ENCODE data around the gene DKKL1.

Gene DKKL1

DNA sequence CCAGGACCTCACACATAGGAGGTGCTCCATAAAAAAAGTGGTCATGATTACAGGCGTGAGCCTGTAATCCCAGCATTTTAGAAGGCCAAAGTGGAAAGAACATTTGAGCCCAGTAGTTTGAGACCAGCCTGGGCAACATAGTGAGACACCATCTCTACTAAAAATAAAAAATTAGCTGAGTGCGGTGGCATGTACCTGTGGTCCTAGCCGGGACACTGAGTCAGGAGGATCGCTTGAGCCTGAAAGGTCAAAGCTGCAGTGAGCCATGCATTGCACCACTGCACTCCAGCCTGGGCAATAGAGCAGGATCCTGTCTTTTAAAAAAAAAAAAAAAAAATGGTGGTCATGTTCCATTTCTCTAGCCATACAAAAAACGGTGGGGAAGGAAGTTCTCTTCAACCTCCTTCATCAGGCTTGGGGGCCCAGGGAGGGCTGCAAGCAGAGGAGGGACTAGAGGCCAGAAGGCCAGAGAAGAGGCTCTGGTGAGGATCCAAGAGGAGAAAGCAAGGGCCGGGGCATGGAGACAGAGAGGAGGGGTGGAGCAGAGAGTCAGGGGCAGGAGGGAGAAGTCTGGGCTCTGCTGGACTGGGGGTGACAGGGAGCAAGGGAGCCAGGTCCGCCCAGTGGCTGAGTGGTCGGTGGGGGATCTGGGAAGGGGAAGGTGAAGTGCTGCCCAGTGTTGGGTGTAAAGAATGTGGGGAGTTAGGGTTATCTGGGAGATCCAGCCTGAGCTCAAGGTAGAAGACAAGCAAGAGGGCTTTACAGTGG is 33.2 kb downstream of the DKKL1 start:
- DNase-seq: no peak

DNA sequence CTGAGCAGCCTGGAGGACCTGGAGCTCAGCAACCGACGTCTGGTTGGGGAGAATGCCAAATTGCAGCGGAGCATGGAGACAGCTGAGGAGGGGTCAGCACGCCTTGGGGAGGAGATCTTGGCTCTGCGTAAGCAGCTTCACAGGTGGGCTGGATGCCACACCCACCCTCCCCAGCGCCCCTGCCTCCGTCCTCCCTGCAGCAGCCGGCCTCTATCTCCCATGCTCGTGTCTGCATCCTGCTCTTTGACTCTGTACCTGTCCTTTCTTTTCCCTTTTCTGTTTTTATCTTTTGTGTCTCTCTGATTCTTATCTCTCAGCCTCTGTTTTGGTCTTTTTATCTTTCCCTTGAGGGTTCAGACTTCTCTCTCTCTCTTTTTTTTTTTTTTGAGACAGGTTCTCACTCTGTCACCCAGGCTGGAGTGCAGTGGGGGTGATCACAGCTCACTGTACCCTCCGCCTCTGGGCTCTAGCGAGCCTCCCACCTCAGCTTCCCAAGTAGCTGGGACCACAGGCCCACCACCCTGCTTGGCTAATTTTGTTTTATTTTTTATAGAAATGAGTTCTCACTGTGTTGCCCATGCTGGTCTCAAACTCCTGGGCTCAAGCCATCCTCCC is 34.4 kb downstream of the DKKL1 start:
- no peak for DNase-seq

DNA sequence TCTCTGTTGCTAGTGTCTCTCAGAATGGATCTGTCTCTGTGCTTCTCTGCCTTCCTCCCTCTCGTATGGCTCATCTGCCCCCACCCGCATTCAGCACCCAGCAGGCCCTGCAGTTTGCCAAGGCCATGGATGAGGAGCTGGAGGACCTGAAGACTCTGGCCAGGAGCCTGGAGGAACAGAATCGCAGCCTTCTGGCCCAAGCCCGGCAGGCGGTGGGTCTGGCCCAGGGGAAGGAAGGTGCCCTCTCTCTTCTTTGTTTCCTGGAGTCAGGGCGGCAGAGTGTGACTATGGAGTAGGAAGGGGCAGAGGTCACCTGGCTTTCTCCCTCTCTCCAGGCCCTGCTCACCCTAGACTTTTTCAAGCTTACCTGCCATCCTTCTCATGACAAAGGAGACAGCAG is 35.3 kb downstream of the DKKL1 start:
- DNase-seq: no peak

DNA sequence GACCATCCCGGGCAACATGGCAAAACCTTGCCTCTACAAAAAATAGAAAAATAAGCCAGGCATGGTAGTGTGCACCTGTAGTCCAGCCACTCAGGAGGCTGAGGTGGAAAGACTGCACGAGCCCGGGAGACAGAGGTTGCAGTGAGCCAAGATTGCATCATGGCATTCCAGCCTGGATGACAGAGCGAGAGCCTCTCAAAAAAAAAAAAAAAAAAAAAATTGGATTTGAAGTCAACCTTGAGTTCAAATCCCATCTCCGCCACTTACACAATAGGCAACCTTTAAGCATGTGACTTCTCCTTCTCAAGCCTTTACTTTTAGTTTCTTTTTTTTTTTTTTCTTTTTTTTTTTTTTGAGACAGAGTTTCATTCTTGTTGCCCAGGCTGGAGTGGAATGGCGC is 36.4 kb downstream of the DKKL1 start:
- DNase-seq: no peak

DNA sequence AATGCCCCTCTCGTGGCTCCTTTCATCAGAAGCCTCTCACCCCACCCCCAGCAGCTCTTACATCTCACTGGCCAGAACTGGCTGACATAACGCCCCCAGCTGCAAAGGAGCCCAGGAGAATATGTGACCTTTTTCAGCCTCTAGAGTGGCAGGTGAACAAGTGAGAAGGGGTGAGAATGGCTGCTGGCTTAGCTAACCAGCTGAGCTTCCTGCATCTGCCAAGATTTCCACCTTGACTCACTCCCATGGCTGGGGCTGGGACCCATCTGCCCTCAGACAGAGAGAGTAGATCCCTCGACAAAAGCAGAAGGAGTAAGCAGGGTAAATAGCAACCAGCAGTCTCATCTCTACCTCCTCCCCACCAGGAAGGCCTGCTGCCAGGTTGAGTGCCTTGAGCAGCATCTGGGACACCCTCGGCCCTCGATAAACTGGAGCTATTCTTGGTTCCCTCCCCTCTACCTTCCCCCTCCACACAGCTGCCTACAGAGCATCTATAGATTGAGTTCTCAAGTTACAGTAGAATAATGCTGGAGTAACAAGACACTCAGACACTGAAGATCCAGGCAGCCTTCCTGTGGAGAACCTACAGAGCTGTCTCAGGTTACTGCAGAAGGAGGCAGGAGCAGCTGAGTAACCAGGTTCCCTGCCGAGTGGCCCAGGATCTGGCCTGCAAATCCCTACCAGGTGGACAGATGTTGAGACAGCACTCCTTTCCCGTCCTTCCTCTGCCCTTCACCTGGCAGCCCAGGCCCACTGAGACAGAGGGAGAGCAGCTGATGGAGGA is 39.9 kb downstream of the DKKL1 start:
- DNase-seq: no peak

DNA sequence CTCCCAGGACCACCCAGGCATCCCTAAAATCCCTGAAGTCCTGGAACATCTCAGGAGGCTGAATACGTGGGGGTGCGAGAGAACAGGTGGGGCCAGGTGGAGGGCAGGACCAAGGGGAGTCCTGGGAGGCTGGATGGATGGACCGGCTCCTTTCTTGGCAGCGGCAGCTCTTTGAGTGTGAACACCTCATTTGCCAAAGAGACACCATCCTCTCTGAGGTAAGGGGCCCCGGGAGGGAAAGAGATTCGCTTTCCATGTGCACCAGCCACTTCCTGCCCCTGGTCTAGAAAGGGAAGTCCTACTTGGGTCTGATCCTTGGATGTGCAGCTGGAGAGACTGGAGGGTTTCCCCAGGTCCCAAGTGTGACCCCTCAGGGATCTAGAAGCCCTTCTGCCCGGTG is 43.4 kb downstream of the DKKL1 start:
- DNase-seq: no peak

DNA sequence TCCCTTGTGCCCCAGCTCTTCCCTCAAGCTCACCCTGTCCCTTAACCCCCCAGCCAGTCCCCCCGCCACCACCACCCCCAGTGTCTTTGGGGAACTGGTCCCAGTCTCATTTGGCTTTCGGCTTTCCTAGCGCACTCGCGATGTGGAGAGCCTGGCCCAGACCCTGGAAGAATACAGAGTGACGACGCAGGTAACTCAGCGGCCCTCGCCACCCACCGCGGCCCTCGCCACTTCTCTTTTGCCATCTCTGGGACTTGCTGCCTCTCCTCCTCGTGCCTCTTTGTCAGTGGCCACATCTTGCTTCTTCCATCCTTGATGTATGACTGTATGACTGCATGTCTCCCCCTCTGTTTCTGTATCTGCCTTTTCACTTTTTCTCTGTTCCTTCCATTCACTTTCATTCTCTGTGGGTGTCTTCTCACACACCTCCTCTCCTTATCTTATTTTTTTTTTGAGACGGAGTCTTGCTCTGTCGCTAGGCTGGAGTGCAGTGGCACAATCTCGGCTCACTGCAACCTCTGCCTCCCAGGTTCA is 43.9 kb downstream of the DKKL1 start:
- no peak for DNase-seq

DNA sequence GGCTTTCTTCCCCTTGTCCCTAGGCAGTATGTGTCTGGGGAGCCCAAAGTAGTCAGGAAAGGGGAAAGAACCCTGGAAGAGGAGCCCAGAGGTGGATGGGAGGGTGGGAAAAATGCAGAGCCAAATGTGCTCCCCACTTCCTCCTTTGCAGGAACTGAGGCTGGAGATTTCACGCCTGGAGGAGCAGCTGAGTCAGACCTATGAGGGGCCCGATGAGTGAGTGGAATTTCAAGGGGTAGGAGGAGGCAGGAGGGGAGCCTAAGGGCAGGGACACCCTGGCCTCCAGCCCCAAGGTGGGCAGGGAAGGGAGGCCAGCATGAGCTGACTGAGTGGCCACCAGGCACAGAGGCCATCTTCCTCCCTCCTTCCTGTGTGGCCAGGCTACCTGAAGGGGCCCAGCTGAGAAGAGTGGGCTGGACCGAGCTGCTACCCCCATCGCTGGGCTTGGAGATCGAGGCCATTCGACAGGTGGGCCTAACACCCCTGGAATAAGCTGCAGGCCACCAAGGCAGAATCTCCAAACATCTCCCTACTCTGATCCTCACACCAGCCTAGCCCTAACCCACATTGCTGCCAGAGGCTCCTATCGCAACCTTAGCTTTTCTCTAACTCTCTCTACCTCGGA is 45.3 kb downstream of the DKKL1 start:
- no peak for DNase-seq

DNA sequence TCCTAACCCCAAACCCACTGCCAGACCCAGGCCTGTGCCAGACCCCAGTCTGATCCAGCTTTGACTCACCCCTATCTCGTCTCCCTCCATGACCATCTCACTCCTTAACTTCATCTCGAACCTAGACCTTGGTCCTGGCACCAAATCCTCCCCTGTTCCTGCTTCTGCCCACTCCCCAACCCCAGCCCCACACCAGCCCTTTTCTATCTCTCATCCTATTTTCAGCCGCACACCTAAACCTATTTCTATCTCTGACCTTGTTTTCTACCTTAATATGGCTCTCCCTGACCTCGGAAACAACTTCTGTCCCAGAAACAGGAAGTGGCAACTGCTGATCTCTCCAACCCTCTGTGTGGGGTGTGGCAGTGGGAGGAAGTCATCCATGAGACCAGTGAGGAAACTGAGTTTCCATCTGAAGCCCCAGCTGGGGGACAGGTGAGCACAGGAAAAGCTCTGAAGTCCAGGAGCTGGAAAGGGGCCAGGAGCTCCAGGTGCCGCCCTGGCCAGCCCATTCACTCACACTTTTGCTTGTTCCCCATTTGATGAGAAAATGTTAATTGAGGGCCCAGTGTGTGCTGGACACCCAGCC is 45.9 kb downstream of the DKKL1 start:
- no peak for DNase-seq

DNA sequence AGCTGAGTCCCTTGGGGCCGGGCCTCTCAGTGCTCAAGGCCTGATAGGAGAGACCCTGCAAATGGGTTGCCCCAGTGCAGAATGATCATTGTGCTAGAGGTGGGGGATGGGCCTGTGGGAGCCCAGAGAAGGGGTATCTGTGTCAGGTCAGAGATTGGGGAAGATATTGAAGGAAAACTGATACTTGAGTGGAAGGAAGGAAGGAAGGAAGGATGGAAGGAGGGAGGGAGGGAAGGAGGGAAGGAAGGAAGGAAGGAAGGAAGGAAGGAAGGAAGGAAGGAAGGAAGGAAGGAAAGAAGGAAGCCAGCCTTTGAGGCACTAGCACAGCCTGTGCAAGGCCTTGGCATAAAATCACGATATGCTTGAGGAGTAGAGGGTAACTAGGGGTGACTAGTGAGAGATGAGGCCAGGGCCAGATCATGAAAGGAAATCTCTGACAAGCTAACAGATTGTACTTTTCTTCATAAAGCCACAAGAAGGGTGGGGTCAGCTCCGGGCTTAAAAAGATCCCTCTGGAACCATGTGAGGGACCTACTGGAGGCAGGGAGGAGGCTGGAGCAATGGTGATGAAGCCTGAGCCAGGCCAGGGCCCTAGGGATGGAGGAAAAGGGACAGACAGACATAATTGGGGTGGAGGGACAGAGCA is 48.1 kb downstream of the DKKL1 start:
- no peak for DNase-seq

DNA sequence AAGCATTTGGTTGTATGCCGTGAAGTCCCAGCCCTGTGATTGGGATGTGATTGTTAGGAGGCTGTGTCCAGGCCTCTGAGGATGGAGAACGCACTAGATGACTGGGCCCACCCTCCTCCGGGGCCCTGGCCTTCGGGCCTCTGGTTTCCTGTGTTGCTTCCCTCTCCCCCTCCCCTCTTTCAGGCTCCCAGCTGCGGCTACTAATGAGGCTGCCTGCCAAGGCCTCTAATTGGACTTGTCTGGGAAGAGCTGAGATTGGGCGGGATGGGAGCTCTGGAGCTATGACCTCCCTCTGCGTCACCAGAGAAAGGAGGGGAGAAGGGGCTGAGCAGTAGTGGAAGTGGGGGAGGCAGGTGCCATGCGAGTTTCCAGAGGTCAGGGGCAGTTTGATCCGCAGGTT is 49.7 kb downstream of the DKKL1 start:
- DNase-seq: no peak

DNA sequence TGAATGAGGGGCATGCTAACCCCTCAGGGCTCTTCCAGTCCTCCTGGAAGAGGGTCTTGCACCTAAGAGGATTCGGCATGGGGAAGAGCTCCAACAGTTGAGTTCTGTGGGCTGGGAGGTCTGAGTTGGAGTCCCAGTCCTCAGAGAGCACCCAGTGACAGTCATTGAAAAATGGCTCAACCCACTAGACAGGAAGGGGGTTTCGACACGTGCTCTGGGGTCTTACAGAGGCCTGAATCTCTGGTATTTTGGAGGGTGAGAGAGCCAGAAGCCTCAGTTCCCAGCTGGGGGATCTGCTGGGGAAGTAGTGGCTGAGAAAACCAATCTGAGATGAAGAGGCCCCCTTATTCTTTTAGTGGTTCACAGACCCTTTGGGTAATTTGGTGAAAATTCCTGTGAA is 50.6 kb downstream of the DKKL1 start:
- no peak for DNase-seq

DNA sequence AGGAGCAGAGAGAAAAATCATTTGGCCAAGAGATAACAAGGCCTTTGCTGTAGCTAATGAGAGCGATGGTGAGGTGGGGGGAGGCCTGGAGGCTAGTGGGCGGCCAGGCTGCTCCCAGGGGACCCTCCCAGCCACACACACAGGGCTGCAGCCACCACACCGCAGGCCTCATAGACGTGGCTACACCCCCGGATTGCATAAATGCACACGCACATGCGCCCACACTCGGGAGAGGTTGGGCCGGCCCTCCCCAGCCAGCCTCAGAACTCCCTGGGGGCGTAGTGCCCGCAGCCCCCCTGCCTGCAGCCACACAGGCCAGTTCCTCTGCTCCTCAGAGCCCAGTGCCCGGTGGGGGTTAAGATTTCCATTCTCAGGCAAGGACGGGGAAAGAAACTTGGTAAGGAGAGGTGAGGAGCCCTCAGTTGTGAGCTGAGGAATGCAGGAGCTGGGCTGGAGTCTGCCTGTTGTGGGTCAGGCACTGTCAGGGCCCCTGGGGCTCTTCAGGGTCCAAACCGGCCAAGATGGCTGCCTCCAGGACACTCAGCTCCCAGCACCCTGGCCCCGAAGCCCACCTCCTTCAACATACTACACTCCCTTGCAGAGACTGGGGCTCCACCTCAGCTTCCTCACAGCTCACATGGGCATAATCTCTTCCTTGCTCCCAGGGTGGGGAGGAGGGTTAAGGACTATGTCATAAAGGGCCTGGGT is 51.6 kb downstream of the DKKL1 start:
- DNase-seq: no peak

DNA sequence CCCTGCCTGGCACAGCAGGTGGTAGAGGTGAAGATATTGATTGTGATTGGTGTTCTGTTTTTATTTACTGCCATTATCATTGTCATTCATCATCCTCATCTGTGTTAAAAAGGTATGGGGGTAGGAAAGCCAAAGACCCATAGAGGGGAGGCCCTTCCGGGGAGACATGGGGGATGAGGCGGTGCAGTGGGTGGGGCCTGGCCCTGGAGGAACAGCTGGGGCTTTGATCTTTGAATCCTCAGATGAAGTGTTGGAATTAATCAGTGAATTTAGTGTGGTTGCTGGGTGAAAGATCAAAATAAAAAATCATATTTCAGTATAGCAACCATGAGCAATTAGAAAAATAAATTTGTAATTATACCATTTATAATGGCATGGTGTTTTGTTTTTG is 52.1 kb downstream of the DKKL1 start:
- DNase-seq: no peak

DNA sequence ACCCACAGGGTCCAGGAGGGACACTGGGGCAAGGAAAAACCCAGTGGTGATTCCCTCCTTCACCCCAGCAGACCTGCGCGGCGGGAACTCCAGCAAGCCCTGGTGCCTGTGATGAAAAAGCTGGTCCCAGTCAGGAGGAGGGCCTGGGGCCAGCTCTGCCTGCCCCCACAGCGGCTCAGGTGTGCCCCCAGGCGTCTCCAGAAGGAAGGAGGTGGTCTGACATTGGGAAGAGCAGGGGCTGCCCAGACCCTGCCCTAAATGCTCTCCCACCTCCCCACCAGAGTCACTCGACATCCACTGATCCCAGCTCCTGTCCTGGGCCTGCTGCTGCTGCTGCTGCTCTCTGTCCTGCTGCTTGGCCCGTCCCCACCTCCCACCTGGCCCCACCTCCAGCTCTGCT is 53.4 kb downstream of the DKKL1 start:
- DNase-seq: no peak

DNA sequence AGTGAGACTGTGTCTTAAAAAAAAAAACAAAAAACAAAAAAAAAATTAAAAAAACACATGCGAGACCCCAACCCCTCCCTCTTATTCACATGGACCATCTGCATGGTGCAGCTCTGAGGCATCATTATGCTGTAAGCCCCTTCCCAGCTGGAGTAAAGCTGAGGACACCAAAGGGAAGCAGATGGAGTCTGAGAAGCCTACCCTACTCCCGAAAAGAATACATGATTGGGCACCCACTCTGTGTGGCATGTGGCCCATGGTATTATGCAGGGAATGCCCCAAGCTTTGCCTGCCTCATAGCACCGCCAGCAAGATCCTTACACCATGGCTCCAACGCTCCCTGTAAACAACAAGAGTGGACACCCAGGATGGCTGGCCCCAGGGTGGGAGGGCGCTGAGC is 54.8 kb downstream of the DKKL1 start:
- no peak for DNase-seq

DNA sequence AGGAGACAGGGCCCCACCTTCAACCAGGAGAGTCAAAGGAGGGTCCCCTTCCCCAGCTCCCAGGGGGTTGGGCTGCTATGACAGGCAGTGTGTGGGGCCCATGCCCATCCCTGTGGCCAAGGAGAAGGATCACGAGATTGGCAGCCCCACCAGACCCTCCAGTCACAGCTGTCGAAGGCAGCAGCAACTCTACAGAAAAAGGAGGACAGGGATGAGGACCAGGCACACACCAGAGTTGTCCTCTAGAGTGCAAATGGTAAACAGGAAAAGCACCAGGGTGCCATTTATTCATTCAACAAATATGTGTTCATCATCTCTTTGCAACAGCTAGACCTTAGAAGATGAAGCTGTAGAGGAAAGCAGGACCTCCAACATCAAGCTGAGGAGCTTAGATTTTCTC is 55.5 kb downstream of the DKKL1 start:
- no peak for DNase-seq

DNA sequence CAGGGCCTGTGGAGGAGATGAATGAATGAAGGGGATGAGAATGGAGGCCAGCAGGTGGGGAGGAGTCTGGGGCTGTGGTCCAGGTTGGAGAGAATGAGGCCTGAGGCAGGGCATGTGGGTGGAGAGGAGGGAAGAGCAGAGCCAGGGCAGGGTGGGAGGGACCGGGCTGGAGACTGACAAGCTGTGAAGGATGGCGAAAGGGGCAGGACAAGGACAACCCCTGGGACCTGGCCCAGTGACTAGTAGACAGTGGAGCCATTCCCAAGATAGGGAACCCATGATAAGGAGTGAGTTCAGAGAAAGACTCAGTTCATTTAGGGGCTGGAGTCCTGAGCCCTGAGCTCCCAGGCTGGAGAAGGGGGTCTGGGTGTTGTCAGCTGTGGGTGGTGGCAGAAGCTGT is 56.5 kb downstream of the DKKL1 start:
- no peak for DNase-seq

DNA sequence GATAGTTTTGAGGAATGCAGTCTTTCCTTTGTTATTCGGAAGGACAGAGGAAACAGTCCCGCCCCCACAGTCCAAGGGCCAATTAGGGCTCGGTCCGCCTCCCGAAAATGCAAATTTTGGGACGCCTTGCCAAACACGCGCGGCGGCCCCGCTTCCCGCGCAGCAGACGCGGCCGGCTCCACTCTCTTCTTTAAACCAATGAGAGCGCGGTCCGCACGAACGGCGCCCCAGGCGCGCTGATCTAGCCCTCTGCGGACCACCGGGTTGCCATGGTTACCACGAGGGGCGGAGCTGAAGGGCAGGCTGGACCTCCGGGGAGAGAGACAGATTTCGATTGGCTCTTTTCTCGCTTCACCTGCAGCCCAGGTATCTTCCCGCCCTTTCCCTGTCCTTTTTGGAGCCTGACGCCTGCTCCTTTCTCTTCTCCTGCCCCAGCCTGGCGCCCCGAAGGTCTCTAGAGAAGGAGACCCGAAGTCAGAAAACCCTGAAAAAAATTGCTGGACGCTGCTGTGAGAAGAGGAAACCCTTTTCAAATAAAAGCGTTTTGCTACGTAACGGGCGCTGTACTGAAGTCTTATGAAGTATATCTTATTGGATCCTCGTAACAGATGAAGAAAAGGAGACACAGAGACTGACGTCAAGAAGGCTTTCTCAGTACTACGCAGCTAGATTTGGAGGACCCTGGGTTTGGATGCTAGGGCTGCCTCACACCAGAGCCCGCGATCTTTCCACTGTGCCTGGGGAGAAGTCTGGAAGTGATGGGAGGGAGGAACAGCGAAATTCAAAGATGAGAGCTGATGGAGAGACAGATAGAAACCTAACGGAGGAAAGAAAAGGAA is 57.6 kb downstream of the DKKL1 start:
- DNase-seq: peak in 1 of 2 experiments; percentile 29

DNA sequence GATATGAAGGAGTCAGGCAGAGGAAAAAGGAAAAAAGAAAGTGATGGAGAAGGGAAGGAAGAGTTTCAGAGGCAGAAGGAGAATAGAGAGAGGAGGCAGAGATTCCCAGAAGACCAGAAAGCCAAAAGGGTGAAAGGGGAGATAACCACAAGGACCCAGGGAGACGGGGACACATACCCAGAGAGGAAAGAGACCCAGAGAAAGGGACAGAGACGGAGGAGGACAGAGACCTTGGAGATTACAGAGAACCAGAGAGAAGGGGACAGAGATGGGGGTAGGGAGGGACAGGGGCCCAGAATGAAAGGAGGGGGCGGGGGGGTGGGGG is 58.2 kb downstream of the DKKL1 start:
- DNase-seq: no peak
